NCI-H1105 (cell line): ENCODE measurements around the gene ZBTB46.
"Not testable (repeated sequence)": the region's sequence is repeated elsewhere in the genome, so short reads cannot be mapped to it uniquely, and the experiment has no call there.

Experiments
- DNase-seq: peaks from one replicate; lab custom pipeline; 2025; lab: John Stamatoyannopoulos, UW

The ZBTB46 gene

GRCh38 chr20:63814891-63815614, 16.0 kb downstream of the ZBTB46 start:
- DNase-seq: no peak

DNA sequence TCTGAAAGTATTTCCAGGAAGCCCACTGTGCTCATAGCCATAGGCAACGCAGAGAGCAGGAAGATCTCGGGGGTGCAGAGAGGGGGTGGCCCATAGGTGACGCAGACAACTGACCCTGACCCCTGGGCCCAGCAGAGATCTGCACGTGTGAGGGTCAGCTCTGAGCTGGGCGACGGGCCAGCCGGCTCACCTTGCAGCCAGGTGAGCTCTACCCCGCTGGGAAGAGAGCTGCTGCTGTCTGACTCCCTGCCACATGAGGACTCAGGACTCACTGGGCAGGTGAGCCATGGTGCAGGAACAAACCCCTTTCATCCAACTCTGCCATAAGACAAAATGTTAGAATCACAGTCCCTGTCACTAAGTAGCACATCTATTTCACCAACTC, 19.6 kb downstream of the ZBTB46 start:
- DNase-seq: no peak

DNA sequence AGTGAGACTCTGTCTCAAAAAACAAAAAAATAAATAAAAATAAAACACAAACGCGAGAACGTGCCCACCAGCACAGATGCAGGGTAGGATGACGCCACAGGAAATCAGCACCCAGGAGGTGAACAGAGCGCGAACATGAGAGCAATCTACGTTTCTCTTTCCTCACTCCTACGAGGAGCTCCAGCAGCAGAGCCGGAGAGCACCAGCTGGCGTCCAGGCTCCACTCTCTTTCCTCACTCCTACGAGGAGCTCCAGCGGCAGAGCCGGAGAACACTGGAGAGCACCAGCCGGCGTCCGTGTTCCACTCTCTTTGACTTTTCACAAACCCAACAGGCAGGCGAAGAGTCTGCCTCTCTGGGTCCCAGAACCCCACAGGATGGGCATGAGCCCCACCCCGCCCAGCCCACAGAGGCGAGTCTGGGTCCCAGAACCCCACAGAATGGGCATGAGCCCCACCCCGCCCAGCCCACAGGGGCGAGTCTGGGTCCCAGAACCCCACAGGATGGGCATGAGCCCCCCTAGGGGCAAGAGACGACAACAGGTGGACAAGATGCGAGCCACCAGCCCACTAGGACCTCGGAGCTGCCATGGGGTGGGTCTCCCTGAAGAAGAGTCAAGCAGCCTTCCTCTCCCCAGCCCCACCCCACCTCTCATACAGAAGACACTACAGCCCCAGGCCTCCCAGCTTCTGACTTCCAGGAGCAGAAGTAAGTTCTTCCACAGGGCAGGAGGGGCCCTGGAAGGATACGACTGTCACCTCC, 20.2 kb downstream of the ZBTB46 start:
- no peak for DNase-seq

DNA sequence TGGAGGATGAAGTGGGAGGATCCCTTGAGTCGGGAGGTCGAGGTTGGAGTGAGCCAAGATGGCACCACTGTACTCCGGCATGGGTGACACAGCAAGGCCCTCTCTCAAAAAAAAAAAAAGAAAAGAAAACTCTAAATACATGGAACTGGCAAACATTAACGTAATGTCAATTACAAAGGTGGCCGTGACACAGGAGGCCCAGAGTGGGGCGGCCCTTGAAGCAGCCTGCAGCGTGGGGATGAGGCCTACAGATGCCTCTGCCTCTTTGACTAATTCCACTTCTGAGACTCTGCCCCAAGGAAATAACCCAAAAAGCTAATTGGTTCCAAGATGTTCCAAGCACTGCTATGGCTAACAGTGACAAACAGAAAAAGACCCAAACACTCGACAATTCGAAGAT, 21.2 kb downstream of the ZBTB46 start:
- no peak for DNase-seq

- DNase-seq: no peak
Observed at GRCh38 chr20:63808964-63809674, 21.9 kb downstream of the ZBTB46 start.

DNA sequence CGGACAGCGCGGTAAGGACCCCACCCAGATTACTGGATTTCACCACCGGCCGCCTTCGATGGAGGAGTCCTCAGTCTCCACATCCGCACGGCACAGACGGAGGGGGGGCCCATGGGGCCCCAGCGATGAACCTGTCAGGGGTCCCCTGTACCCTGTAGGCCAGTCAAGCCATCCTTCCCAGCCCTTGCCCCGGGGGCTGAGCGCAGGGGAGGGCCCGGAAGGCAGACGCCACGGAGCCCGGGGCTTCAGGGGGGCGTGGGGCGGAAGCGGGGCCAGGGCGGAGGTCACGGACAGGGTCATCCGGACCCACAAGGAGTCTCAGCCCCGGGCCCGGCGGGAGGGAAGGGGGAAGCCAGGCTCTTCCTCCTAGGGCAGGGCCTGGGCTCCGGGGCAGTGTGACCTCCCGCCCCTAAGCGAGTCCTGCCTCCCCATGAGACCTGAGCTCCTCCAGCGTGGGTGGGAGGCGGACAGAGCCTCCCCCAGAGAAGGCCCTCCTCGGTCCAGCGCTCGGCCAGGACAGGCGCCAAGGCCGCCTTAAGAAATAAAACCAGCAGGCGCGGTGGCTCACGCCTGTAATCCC, 22.8 kb downstream of the ZBTB46 start:
- no peak for DNase-seq

GRCh38 chr20:63807654-63808053, 23.4 kb downstream of the ZBTB46 start:
- no peak for DNase-seq

DNA sequence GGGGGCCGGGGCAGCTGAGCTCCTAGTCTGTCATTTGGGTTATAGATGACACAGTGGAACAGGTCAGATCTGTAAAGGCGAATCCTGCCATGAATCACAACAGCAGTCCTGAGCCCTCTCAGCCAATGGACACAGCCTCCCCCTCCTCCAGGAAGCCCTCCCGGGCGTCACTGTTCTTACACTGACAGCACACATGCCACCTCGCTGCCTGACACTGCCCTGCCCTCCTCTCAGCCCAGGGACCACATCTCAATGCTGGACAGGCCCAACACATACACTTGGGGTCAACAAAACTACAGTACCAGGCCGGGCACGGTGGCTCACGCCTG, 26.8 kb downstream of the ZBTB46 start:
- no peak for DNase-seq

GRCh38 chr20:63802469-63803240, 28.4 kb downstream of the ZBTB46 start:
- DNase-seq: no peak

DNA sequence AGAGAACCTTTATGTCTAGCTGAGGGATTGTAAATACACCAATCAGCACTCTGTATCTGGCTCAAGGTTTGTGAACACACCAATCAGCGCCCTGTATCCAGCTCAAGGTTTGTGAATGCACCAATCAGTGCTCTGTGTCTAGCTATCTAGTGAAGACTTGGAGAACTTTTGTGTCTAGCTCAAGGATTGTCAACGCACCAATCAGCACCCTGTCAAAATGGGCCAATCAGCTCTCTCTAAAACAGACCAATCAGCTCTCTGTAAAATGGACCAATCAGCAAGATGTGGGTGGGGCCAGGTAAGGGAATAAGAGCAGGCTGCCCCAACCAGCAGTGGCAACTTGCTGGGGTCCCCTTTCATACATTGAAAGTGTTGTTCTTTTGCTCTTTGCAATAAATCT, 29.9 kb downstream of the ZBTB46 start:
- DNase-seq: not testable (repeated sequence)

- DNase-seq: not testable (repeated sequence)
Observed at GRCh38 chr20:63800411-63800810, 30.7 kb downstream of the ZBTB46 start.

DNA sequence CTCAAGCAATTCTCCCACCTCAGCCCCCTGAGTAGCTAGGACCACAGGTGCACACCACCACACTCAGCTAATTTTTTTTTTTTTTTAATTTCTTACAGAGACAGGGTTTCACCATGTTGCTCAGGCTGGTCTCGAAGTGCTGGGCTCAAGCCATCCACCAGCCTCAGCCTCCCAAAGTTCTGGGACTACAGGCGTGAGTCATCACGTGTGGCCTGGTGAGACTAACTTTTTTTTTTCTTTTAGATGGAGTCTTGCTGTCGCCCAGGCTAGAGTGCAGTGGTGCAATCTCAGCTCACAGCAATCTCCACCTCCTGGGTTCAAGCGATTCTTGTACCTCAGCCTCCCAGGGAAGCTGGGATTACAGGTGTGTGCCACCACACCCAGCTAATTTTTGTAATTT, 31.9 kb downstream of the ZBTB46 start:
- DNase-seq: not testable (repeated sequence)

- not testable (repeated sequence) for DNase-seq
Observed at GRCh38 chr20:63797175-63797574, 33.9 kb downstream of the ZBTB46 start.

- DNase-seq: no peak
Observed at GRCh38 chr20:63795178-63795830, 35.8 kb downstream of the ZBTB46 start.

GRCh38 chr20:63794614-63795013, 36.5 kb downstream of the ZBTB46 start:
- no peak for DNase-seq

DNA sequence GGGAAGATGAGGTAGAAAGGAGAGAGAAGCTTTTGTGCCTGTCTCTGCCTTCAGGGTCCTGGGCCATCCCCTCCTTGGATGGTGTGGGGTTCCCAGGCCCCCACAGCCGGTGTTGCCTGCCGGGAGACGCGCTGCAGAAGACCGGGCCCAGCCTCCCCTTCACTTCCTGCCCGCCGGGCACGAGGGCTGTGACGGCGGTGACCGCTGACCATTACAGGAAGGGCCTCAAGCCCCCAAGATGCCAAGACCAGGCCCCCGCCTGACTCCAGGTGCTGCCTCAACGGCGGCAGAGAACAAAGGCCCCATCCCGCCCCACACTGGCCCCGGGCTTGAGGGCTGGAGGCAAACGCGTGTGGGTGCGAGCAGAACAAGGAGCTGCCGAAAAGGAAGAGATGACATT, 38.2 kb downstream of the ZBTB46 start:
- DNase-seq: no peak

GRCh38 chr20:63791497-63792156, 39.4 kb downstream of the ZBTB46 start:
- no peak for DNase-seq

- DNase-seq: no peak
Observed at GRCh38 chr20:63790572-63791168, 40.4 kb downstream of the ZBTB46 start.

DNA sequence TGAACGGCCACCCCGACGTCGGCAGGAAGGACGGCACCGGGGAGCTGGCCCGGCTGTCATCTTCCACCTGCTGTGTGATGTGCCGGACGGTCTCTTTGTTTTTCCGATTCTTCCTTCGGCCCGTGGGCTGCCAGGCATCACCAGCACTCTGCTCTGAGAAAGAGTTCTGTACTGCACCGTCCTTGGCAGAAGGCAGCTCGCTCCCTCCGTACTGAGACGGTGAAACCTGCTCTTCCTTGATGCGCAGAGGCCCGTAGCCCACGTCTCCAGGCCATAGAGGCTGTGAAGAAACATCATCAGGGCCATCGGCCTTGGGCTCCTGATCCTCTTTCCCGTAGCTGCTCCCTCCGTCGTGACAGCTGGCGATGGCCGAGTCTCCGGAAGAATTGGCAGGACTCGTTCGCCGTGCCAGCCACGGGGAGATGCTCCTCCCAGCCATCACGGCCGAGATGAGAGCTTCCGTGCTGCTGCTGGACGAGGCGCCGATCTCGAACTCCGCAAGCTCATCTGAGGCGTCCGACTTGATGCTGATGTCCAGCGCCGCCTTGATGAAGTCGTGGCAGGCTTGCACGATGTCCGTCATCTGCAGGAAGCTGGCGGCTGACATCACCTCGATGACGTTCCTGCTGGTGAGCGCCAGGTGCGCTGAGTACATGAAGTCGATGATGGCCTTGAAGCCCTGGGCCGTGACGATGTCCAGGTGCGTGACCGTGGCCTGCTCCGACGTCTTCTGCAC, 41.1 kb downstream of the ZBTB46 start:
- no peak for DNase-seq

DNA sequence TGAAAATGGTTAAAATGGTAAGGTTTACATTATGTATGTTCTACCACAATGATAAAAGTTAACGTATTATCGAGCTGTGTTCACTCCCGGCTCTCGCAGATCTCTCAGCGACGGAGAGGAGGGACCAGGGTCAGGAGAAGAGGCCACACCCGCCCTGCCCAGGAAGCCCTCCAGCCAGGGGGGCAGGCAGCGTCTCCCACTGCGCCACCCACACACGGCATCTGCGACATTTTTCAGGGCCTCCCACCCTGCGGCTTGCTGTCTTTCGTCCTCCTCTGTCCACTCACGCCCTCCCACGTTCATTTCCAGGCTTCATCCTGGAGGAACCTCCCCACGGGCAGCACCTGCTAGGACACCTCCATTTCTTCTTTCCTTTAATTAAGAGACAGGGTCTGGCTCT, 43.3 kb downstream of the ZBTB46 start:
- DNase-seq: no peak
